Activated CD8-positive, alpha-beta memory T cell treated with anti-CD3 and anti-CD28 coated beads, Interleukin-2, amount 50 U/mL, for 48 hours (primary cell): ENCODE results near the gene KRTAP24-1.

Source experiments
- DNase-seq: peaks from one replicate; pipeline ENCODE4 v3.0.0-alpha.2; 2020

Gene KRTAP24-1

GRCh38 chr21:30233228-30234020 lies 49.3 kb downstream of the KRTAP24-1 start:
- no peak for DNase-seq

- DNase-seq = no peak
Observed at GRCh38 chr21:30232011-30232410, 50.7 kb downstream of the KRTAP24-1 start.
